Activated CD8-positive, alpha-beta memory T cell treated with anti-CD3 and anti-CD28 coated beads for 1 hour (primary cell): ENCODE data around the gene BANP.
"Not testable (repeated sequence)": the region's sequence is repeated elsewhere in the genome, so short reads cannot be mapped to it uniquely, and the experiment has no call there.

Experiments used
- DNase-seq, 2 donors: peaks; one replicate each; pipeline ENCODE4 v3.0.0-alpha.2; 2020; ENCODE audit warnings: low read depth in 1 of 2; ENCODE audit errors: extremely low read depth in 1 of 2

BANP gene

GRCh38 chr16:88013091-88013609 lies 61.9 kb downstream of the BANP start:
- no peak for DNase-seq

DNA sequence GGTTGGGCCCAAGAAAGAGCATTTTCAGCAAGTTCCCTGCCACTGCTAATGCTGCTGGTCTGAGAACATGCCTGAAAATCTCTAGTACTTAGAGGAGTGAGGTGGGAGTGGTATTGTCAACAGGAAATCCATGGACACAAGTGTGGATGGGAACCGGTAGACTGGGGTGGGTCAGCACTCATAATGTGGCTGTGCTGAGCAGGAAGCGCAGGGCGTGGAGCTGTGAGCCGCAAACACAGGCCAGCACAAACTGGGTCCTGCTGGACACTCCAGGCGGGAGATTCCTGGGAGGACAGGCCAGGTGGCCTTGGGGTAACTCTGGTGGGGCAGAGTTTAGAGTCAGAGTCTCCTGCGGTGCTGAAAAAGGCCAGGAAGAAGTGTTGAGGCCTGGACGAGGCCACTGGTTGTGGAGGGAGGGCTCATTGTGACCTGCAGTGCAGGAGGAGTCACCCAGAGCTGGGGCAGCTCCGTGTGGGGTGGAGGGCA lies 62.6 kb downstream of the BANP start:
- DNase-seq, result no peak

GRCh38 chr16:88014252-88014781 lies 63.1 kb downstream of the BANP start:
- no peak for DNase-seq

DNA sequence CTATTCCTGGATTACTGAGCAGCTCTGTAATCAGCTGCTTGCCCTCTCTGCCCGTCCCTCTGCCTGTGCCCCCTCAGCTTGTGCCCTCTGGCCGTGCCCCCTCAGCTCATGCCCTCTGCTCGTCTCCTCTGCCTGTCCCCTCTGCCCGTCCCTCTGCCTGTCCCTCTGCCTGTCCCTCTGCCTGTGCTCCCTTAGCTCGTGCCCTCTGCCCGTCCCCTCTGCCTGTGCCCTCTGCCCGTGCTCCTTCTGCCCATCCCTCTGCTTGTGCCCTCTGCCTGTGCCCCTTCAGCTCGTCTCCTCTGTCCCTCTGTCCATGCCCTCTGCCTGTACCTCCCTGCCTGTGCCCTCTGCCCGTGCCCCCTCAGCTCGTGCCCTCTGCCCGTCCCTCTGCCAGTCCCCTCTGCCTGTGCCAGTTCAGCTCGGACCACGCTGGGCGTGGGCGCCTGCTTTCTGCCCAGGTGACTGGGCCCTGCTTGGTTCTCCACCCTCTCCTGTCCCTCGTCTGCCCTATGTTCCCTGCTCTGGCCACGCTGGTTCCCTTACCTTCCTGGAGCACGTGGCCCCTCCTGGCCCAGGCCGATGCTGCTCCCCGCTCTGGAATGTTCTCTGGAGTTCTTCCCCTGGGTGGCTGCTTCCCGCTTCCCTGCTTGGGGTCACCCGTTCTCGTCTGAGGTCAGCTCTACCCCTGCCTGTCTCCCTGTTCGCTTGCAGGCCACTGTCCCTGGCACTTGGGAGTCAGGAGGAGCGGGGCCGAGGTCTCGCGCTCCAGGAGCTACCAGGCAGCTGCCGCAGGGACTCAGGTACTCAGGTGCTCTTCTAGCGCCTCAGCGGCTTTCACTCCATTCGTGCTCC lies 63.9 kb downstream of the BANP start:
- DNase-seq, result no peak

DNA sequence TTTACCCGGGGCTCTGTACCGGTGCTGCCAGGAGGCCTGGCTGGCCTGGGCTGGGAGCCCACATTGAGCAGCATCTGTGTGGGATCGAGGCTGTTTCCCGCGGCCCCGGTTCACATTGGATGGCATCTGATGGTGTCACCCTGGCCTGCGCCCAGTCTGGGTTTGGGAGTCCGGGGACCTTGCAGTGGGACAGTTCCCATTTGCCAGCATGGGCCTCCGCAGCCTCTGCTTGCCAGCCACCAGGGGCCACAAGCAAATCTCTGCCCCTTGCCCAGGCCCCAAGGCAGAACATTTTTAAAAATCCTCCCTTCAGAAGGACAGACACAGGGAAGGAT lies 64.5 kb downstream of the BANP start:
- no peak for DNase-seq

DNA sequence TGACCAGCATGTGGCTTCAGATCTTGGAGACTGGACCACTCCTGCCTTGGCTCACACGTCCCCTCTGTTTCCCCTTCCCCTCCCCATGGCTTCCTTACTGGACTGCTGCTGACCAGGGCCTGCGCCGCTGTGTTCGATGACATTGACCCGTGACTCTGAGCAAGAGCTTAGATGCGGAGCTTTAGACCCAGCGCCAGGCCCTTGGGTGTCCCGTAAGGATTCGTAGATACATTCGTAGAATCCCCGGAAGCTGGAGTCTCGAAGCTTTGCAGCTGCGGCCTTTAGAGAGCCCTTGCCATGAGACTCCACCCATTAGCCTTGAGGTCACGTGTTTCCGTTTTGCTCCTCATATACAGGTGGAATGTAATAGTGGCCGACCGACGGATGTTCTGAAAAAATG lies 65.2 kb downstream of the BANP start:
- DNase-seq, result not testable (repeated sequence)

- DNase-seq, result no peak
These were observed 65.7 kb downstream of the BANP start for GRCh38 chr16:88016964-88017363.

- DNase-seq, result no peak
These were observed 66.4 kb downstream of the BANP start for GRCh38 chr16:88017587-88018101.

DNA sequence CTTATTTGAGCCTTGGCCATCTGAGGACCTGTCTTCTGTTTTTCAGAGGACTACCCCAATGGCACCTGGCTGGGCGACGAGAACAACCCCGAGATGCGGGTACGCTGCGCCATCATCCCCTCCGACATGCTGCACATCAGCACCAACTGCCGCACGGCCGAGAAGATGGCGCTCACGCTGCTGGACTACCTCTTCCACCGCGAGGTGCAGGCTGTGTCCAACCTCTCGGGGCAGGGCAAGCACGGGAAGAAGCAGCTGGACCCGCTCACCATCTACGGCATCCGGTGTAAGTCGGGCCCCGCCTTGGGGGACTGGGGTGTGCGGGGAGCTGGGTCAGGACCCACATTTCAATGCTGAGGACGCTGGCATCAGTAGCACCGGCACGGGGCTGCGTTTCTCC lies 67.1 kb downstream of the BANP start:
- not testable (repeated sequence) for DNase-seq

DNA sequence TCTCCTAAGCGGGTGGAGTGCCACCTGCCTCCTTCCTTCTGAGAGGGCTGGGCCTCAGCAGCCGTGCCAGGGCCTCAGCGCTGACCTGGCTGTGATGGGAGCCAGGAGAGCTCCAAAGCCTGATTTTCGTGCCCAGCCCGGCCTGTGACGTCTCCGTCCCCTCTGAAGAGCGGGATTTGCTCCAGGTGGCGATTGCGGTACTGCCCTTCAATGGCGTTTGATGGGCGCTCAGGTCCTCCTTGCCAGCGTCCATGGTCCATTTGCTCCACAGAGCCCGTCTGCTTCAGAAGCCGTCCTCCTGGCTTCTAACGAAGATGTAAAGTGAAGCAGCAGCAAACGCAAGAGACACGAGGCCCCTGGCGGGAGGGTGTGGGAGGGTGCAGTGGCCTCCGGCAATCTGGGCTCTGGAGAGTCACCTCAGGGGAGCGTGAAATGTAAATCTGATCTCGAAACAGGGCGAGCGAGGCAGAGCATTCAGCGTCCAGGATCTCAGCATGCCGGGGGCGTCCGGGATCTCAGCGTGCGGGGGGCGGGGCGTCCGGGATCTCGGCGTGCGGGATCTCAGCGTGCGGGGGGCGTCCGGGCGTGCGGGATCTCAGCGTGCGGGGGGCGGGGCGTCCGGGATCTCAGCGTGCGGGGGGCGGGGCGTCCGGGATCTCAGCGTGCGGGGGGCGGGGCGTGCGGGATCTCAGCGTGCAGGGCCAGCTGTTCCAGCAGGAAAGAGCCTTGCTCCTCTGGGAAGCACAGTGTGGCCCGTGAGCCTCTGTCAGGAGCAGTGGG lies 68.0 kb downstream of the BANP start:
- not testable (repeated sequence) for DNase-seq

GRCh38 chr16:88019821-88020515 lies 68.7 kb downstream of the BANP start:
- no peak for DNase-seq

DNA sequence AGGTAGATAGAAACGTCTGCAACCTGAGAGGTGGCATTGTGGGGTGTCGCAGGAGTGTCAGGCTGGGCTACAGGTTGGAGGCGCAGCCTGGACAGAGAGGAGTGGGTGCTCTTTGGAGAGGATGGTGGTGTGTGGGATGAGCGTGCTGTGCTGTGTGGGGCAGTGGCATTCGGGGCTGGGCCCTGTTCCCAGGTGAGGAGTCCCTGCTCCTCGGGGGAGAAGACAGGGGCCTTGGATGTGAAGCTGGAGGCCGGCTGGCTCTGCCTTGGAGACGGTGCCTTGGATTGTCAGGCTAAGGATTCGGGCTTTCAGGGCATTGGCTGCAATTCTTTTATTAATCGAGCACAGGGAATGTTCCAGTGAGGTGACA lies 69.3 kb downstream of the BANP start:
- no peak for DNase-seq

GRCh38 chr16:88021041-88021970 lies 70.1 kb downstream of the BANP start:
- not testable (repeated sequence) for DNase-seq

DNA sequence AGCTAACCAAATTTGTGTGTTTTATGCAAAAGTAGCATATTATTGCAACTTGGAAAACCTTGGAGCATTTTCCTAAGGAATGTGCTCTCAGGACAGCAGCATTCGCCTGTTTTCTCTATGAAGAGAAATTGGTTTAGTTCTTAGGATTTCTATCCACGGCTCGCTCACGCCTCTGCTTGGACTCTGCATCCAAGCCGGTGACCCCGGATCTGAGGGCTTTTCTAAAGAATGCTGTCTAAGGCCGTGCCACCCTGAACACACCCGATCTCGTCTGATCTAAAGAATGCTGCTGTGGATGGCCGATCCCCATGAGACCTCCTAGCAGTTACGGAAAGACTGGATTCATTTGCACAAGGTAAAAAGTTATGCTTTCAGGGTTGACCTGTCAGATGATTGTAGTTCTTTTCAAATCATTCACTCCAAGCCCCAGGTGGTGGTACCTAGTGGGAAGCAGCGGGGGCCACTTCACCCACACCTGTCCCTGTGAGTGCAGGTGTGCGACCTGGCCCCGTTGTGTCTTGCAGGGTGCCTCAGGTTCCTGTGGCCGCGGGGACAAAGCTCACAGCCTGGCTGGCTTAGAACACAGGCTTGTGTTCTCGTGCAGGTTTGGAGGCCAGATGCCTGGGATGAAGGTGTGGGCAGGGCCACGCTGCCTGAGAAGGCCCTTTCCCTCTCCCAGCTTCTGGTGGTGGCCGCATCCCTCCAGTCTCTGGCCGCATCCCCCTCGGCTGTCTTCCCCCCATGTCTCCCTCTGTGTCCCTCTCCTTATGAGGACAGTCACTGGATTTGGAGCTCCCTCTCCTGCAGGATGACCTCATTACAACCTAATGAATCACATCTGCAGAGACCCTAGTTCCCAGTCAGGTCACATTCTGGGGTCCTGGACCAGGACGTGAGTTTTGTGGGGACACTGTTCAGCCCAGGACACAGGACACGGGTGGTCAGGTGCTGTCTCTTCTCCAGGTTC lies 71.1 kb downstream of the BANP start:
- DNase-seq, result no peak

GRCh38 chr16:88023366-88023765 lies 72.1 kb downstream of the BANP start:
- no peak for DNase-seq

GRCh38 chr16:88023786-88024185 lies 72.6 kb downstream of the BANP start:
- no peak for DNase-seq

GRCh38 chr16:88024491-88025085 lies 73.4 kb downstream of the BANP start:
- not testable (repeated sequence) for DNase-seq

DNA sequence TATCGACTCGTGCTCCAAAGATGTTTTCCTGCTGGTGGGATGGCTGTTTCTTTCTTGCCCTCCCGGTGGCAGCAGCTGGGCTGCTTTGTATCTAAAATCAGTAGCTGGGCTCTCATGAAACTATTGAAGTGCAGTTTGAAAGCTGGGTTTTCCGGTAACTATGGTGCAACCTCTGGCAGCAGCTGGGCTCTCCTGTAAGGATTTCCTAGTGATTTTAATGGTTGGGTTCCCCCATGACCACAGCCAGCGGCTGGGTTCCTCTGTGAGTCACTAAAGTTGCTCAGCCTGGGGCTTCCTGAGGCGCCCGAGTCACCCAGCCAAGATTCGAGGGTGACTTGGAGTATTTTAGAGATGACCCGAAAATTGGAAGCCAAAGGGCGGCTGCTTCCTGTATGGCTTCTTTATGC lies 73.9 kb downstream of the BANP start:
- DNase-seq, result not testable (repeated sequence)
